BJ (cell line): ENCODE measurements around the gene NHSL2. TPM values are rescaled to one million over a fixed set of nuclear protein-coding genes. Genes with fewer than 3 reads are reported as not detected.

ENCODE experiments used
- CTCF ChIA-PET: fragments of 350-600 bp; formaldehyde crosslinking; extraction: SDS; loops from one replicate; lab custom pipeline; 2021; ENCODE audit warnings: antibody characterized with exemption, inconsistent platforms; lab: Yijun Ruan, JAX
- POLR2A ChIA-PET: fragments of 300-600 bp; sonication (Branson Sonifier 250); formaldehyde crosslinking; extraction: SDS; loops from one replicate; lab custom pipeline; 2021; ENCODE audit warnings: antibody characterized with exemption; lab: Charles Lee
- DNase-seq: peaks from one replicate; pipeline ENCODE4 v3.0.0-alpha.2; 2011; ENCODE audit warnings: low read depth
- H3K27me3 ChIP-seq: 2 replicates; pipeline ENCODE4 v1.6.0; 2011; ENCODE audit warnings: low read length; ENCODE audit not compliant: control insufficient read depth, insufficient read depth
- H3K36me3 ChIP-seq: 2 replicates; pipeline ENCODE4 v1.5.1; 2011; ENCODE audit warnings: low read length; ENCODE audit not compliant: control insufficient read depth, insufficient read depth
- H3K4me3 ChIP-seq: 2 replicates; pipeline ENCODE4 v1.5.1; 2011; ENCODE audit warnings: low read depth, mild to moderate bottlenecking, control low read depth, low read length
- polyA plus RNA-seq: library from polyadenylated mRNA; depleted of rRNA; stranded (reverse); fragments of >200 nt; gene quantifications from 2 replicates; pipeline ENCODE4 v1.2.3, GENCODE V29; 2011
- TF ChIP-seq, protein P1 (sequence below): IDR thresholded peaks from 2 replicates; pipeline ENCODE4 v1.5.1; 2011; ENCODE audit warnings: low read depth, mild to moderate bottlenecking, control low read depth, inconsistent platforms, low read length, moderate library complexity; ENCODE audit not compliant: insufficient read depth

The NHSL2 gene
- polyA plus RNA-seq, 1 experiment, result 7.9 TPM

DNA sequence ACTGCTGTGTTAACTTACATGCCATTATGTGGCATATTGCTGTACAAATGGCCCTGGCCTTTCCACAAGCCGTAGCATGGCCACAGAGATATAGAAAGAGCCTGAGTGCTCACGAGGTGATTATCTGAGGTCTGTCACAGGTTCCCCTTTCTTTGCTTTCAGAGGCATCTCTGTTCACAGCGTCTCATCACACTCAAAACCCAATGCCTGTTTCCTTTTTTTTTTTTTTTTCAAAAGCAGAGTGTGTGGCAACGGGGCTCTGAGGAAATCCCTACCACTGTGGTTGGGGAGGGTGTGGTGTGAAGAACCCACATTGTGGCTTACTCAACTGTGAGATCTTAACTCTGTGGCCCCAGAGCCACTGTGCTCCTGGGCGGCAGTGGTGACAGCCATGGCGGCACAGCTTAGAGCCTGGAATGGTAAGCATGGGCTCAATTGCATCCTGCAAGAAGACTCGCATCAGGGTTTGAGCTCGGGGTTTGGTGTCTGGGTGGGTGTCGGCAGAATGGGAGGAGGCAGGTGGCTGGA is 190.2 kb downstream of the NHSL2 start:
- no peak for DNase-seq
- CTCF ChIA-PET, result no interaction called here

DNA sequence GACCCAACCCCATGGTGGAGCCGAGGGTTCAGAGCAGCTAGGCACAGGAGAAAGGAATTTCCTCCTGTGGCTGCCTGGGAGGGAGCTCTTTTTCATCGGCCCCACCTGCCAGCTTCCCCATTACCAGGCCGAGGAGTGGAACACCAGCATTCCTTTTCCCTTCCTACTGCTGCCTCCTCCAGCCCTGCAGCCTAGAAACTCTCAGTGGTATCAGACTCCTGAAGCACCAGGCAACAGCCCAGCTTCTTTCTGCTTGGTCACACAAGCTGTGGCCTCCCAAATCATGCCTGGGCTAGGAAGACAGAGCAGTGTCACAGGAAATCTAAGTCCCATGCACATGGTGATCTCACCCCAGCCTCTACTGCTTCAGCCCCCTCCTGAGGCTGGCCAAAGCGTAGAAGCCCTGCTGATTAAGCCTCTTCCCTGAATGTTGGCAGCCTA is 191.0 kb downstream of the NHSL2 start:
- Histone ChIP-seq H3K4me3 (no peak overlapping the region), H3K36me3 (no peaks in the 10 kb centered on the region), H3K27me3 (no peaks in the 10 kb centered on the region)
- DNase-seq, result no peak
- POLR2A ChIA-PET, result no interaction called here
- CTCF ChIA-PET, result no interaction called here
- TF ChIP-seq, protein P1, sequence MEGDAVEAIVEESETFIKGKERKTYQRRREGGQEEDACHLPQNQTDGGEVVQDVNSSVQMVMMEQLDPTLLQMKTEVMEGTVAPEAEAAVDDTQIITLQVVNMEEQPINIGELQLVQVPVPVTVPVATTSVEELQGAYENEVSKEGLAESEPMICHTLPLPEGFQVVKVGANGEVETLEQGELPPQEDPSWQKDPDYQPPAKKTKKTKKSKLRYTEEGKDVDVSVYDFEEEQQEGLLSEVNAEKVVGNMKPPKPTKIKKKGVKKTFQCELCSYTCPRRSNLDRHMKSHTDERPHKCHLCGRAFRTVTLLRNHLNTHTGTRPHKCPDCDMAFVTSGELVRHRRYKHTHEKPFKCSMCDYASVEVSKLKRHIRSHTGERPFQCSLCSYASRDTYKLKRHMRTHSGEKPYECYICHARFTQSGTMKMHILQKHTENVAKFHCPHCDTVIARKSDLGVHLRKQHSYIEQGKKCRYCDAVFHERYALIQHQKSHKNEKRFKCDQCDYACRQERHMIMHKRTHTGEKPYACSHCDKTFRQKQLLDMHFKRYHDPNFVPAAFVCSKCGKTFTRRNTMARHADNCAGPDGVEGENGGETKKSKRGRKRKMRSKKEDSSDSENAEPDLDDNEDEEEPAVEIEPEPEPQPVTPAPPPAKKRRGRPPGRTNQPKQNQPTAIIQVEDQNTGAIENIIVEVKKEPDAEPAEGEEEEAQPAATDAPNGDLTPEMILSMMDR, result no peak

More for the DNA sequence above, 190.2 kb downstream of the NHSL2 start:
- no peaks in the 10 kb centered on the region for H3K27me3 ChIP-seq
- no peaks in the 10 kb centered on the region for H3K36me3 ChIP-seq
- no peak overlapping the region for H3K4me3 ChIP-seq
- POLR2A ChIA-PET, result no interaction called here
- TF ChIP-seq, protein P1, result no peak

DNA sequence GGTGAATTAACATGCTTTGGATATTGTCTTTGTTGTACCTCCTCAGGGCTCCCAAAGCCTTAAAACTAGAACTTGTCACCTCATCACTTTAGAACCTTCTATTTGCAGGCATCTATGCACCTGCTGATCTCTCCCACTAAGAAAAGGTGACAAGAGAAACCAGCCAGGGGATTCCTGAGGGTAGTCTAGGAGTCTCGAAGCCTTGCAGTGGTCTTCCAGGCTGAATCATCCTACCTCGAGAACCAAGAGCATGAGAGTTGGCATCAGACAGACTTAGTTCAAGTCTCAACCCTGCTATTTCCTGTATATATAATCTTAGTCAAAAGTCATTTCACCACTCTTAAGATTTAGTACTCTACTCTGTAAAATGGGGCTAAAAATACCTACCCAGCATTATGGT is 191.5 kb downstream of the NHSL2 start:
- CTCF ChIA-PET, result no interaction called here
- TF ChIP-seq, protein P1, result no peak

GRCh38 chrX:72102760-72103159 is 192.1 kb downstream of the NHSL2 start:
- H3K36me3 ChIP-seq, result no peaks in the 10 kb centered on the region
- ChIA-PET CTCF (interaction anchor here (1.3 kb wide), 1 partner anchor 85 kb away, joined by 3 read pairs; no protein-coding TSS in a partner anchor), POLR2A (no interaction called here)
- TF ChIP-seq, protein P1, result no peak
- no peak overlapping the region for H3K4me3 ChIP-seq
- no peaks in the 10 kb centered on the region for H3K27me3 ChIP-seq
- no peak for DNase-seq

More for the DNA sequence above, 191.5 kb downstream of the NHSL2 start:
- POLR2A ChIA-PET, result no interaction called here
- Histone ChIP-seq H3K4me3 (no peak overlapping the region), H3K27me3 (no peaks in the 10 kb centered on the region), H3K36me3 (no peaks in the 10 kb centered on the region)
- DNase-seq, result no peak

DNA sequence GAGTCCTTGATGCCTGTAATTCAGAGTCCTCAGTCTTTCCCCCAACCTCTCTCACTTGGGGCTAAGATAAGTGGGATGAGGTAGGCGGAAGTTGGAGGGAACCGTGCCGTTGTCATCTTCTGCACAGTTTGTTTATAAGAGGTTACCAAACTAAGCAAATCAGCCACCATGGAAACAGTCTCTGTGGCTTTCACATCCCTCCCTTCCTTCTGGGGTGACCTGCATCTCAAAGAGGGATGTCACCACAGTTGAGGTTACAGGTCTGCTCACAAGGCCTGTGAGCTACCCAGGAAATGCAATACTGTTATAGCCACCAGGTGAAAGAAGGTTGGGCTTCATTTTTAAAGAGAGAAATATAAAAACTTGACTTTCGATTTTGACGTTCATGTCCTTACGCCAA is 194.8 kb downstream of the NHSL2 start:
- ChIA-PET CTCF (no interaction called here), POLR2A (no interaction called here)
- TF ChIP-seq, protein P1, result no peak

More for the DNA sequence above, 194.8 kb downstream of the NHSL2 start:
- Histone ChIP-seq H3K4me3 (no peak overlapping the region), H3K27me3 (no peaks in the 10 kb centered on the region), H3K36me3 (no peaks in the 10 kb centered on the region)
- DNase-seq, result no peak
